HEK293T (cell line): ENCODE measurements around the gene SP8.
A peak's percentile ranks its signal among the peaks of the same experiment; 100 is the strongest.

ENCODE experiments used
- CTCF ChIA-PET: fragments of 350-600 bp; formaldehyde crosslinking; extraction: SDS; loops from one replicate; lab custom pipeline; 2021; ENCODE audit warnings: antibody characterized with exemption, inconsistent platforms; lab: Yijun Ruan, JAX
- POLR2A ChIA-PET: fragments of 350-600 bp; formaldehyde crosslinking; extraction: SDS; loops from one replicate; lab custom pipeline; 2020; ENCODE audit warnings: antibody characterized with exemption, inconsistent platforms; lab: Yijun Ruan, JAX
- DNase-seq: peaks from one replicate; pipeline ENCODE4 v3.0.0; 2012; ENCODE audit warnings: mixed read lengths; ENCODE audit errors: extremely low spot score
- ARNT ChIP-seq: fragments of 450-650 bp; IDR thresholded peaks from 2 replicates; pipeline ENCODE4 v1.6.1; 2017; ENCODE audit warnings: mild to moderate bottlenecking
- BHLHE40 ChIP-seq: fragments of 450-650 bp; IDR thresholded peaks from 2 replicates; pipeline ENCODE4 v1.6.1; 2016; ENCODE audit warnings: mild to moderate bottlenecking, moderate library complexity, borderline replicate concordance
- CTBP1 ChIP-seq: fragments of 450-650 bp; IDR thresholded peaks from 2 replicates; pipeline ENCODE4 v1.6.1; 2016; ENCODE audit warnings: borderline replicate concordance
- ELF4 ChIP-seq: fragments of 450-650 bp; IDR thresholded peaks from 2 replicates; pipeline ENCODE4 v1.6.1; 2017; ENCODE audit warnings: antibody characterized with exemption
- FOXA1 ChIP-seq: fragments of 450-650 bp; IDR thresholded peaks from 2 replicates; pipeline ENCODE4 v1.6.1; 2016; ENCODE audit warnings: mild to moderate bottlenecking
- FOXK2 ChIP-seq: fragments of 450-650 bp; IDR thresholded peaks from 2 replicates; pipeline ENCODE4 v1.6.1; 2016; ENCODE audit warnings: mild to moderate bottlenecking
- FOXM1 ChIP-seq: fragments of 450-650 bp; IDR thresholded peaks from 2 replicates; pipeline ENCODE4 v1.6.1; 2017; ENCODE audit warnings: mild to moderate bottlenecking, borderline replicate concordance
- HDGF ChIP-seq: fragments of 450-650 bp; IDR thresholded peaks from 2 replicates; pipeline ENCODE4 v1.6.1; 2017; ENCODE audit warnings: antibody characterized with exemption, borderline replicate concordance
- L3MBTL2 ChIP-seq: fragments of 450-650 bp; conservative IDR thresholded peaks from 2 replicates; pipeline ENCODE4 v1.6.1; 2016; ENCODE audit warnings: mild to moderate bottlenecking
- LEF1 ChIP-seq: fragments of 450-650 bp; IDR thresholded peaks from 2 replicates; pipeline ENCODE4 v1.6.1; 2017; ENCODE audit warnings: mild to moderate bottlenecking, borderline replicate concordance
- NFRKB ChIP-seq: fragments of 450-650 bp; IDR thresholded peaks from 2 replicates; pipeline ENCODE4 v1.6.1; 2016; ENCODE audit warnings: mild to moderate bottlenecking, moderate library complexity
- PKNOX1 ChIP-seq: fragments of 450-650 bp; IDR thresholded peaks from 2 replicates; pipeline ENCODE4 v1.6.1; 2016
- SP1 ChIP-seq: fragments of 450-650 bp; IDR thresholded peaks from 2 replicates; pipeline ENCODE4 v1.6.1; 2017
- SUZ12 ChIP-seq: fragments of 450-650 bp; IDR thresholded peaks from 2 replicates; pipeline ENCODE4 v1.6.1; 2016; ENCODE audit warnings: mild to moderate bottlenecking
- TARDBP ChIP-seq: fragments of 450-650 bp; IDR thresholded peaks from 2 replicates; pipeline ENCODE4 v1.6.1; 2016
- ZNF384 ChIP-seq: fragments of 450-650 bp; IDR thresholded peaks from 2 replicates; pipeline ENCODE4 v1.6.1; 2016

The SP8 gene

GRCh38 chr7:20778063-20778721 is 8.5 kb downstream of the SP8 start:
- peak; percentile 75 for DNase-seq
- POLR2A ChIA-PET = no interaction called here
- no peak for TF ChIP-seq CTBP1
- no peak for TF ChIP-seq ARNT
- TF ChIP-seq TARDBP = no peak
- TF ChIP-seq PKNOX1 = no peak
- CTCF ChIA-PET = interaction anchor here (0.6 to 1.2 kb wide), 6 partner anchors 51 to 483 kb away, joined by 3 to 5 read pairs (median 3); no protein-coding TSS in a partner anchor

GRCh38 chr7:20777377-20778062 is 9.2 kb downstream of the SP8 start:
- TF ChIP-seq ARNT = no peak
- ChIA-PET POLR2A (no interaction called here), CTCF (interaction anchor here (0.6 kb wide), 1 partner anchor 491 kb away, joined by 3 read pairs; no protein-coding TSS in a partner anchor)
- no peak for DNase-seq

- no peak for DNase-seq
- ChIA-PET POLR2A (no interaction called here), CTCF (interaction anchor here (0.6 kb wide), 1 partner anchor 491 kb away, joined by 3 read pairs; no protein-coding TSS in a partner anchor)
- no peak for TF ChIP-seq SUZ12
- TF ChIP-seq L3MBTL2 = no peak
- no peak for TF ChIP-seq FOXA1
- no peak for TF ChIP-seq ELF4
- TF ChIP-seq NFRKB = no peak
- no peak for TF ChIP-seq BHLHE40
- no peak for TF ChIP-seq ZNF384
- TF ChIP-seq CTBP1 = no peak
- no peak for TF ChIP-seq LEF1
- TF ChIP-seq TARDBP = no peak
- TF ChIP-seq FOXM1 = no peak
- no peak for TF ChIP-seq ARNT
- TF ChIP-seq FOXK2 = no peak
- TF ChIP-seq SP1 = no peak
Measured at GRCh38 chr7:20776942-20777341, 9.7 kb downstream of the SP8 start.

GRCh38 chr7:20776214-20776911 is 10.3 kb downstream of the SP8 start:
- ChIA-PET POLR2A (no interaction called here), CTCF (interaction anchor here (0.6 to 1.1 kb wide), 4 partner anchors 9 to 1062 kb away, joined by 3 read pairs; no protein-coding TSS in a partner anchor)
- DNase-seq = no peak
- TF ChIP-seq FOXK2 (no peak), SUZ12 (no peak), LEF1 (no peak), FOXM1 (no peak), FOXA1 (no peak), L3MBTL2 (no peak), BHLHE40 (no peak), SP1 (no peak), PKNOX1 (no peak), NFRKB (no peak), CTBP1 (no peak), ARNT (no peak), ZNF384 (no peak), HDGF (no peak)

GRCh38 chr7:20754001-20754400 is 32.7 kb downstream of the SP8 start:
- CTCF ChIA-PET = no interaction called here
- TF ChIP-seq FOXK2 = no peak
- TF ChIP-seq ZNF384 = no peak
- TF ChIP-seq BHLHE40 = no peak
- no peak for TF ChIP-seq SP1
- no peak for TF ChIP-seq CTBP1
- TF ChIP-seq ELF4 = no peak
- TF ChIP-seq FOXM1 = no peak
- no peak for TF ChIP-seq LEF1
- TF ChIP-seq SUZ12 = no peak
- no peak for TF ChIP-seq HDGF
- TF ChIP-seq L3MBTL2 = no peak
- TF ChIP-seq ARNT = no peak
- no peak for TF ChIP-seq FOXA1
- TF ChIP-seq TARDBP = no peak
- no peak for TF ChIP-seq PKNOX1
- no peak for TF ChIP-seq NFRKB
- DNase-seq = no peak
- POLR2A ChIA-PET = no interaction called here

GRCh38 chr7:20749906-20750305 is 36.8 kb downstream of the SP8 start:
- ChIA-PET POLR2A (no interaction called here), CTCF (no interaction called here)
- no peak for TF ChIP-seq FOXA1
- no peak for TF ChIP-seq SUZ12
- no peak for TF ChIP-seq BHLHE40
- TF ChIP-seq NFRKB = no peak
- no peak for TF ChIP-seq HDGF
- no peak for TF ChIP-seq ZNF384
- TF ChIP-seq FOXK2 = no peak
- no peak for TF ChIP-seq PKNOX1
- TF ChIP-seq ELF4 = no peak
- no peak for TF ChIP-seq LEF1
- no peak for TF ChIP-seq CTBP1
- TF ChIP-seq SP1 = no peak
- DNase-seq = no peak
